Upper lobe of left lung (tissue), 4 donors: ENCODE measurements around the gene SERINC5.

Experiments
- POLR2A ChIP-seq, 4 donors: fragments of 450-650 bp; IDR thresholded peaks; one replicate each; pipeline ENCODE4 v1.5.1; 2016 to 2017; ENCODE audit warnings: antibody characterized with exemption in 4 of 4, mild to moderate bottlenecking in 2 of 4
- POLR2AphosphoS5 ChIP-seq, 2 donors: sonication (generic); formaldehyde crosslinking; IDR thresholded peaks; one replicate each; pipeline ENCODE4 v1.5.1; 2017; ENCODE audit warnings: antibody characterized with exemption in 2 of 2
- TF ChIP-seq, protein P1 (sequence below), 6 experiments: fragments of 450-650 bp in 4 of 6; fragments of 200-600 bp in 2 of 6; sonication (generic) in 2 of 6; IDR thresholded peaks; one replicate each; pipeline ENCODE4 v1.5.1; 2016 to 2019; ENCODE audit warnings: antibody characterized with exemption in 6 of 6

GRCh38 chr5:80296121-80296520 is 40.3 kb upstream of the SERINC5 start:
- TF ChIP-seq, protein P1, sequence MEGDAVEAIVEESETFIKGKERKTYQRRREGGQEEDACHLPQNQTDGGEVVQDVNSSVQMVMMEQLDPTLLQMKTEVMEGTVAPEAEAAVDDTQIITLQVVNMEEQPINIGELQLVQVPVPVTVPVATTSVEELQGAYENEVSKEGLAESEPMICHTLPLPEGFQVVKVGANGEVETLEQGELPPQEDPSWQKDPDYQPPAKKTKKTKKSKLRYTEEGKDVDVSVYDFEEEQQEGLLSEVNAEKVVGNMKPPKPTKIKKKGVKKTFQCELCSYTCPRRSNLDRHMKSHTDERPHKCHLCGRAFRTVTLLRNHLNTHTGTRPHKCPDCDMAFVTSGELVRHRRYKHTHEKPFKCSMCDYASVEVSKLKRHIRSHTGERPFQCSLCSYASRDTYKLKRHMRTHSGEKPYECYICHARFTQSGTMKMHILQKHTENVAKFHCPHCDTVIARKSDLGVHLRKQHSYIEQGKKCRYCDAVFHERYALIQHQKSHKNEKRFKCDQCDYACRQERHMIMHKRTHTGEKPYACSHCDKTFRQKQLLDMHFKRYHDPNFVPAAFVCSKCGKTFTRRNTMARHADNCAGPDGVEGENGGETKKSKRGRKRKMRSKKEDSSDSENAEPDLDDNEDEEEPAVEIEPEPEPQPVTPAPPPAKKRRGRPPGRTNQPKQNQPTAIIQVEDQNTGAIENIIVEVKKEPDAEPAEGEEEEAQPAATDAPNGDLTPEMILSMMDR (IDR thresholded peaks at IDR 0.05) = no peak
- TF ChIP-seq POLR2A (IDR thresholded peaks at IDR 0.05) (no peak), POLR2AphosphoS5 (IDR thresholded peaks at IDR 0.05) (no peak)
